Body of pancreas (tissue), 4 donors: ENCODE data around the gene STBD1. TPM values are rescaled to one million over a fixed set of nuclear protein-coding genes. Genes with fewer than 3 reads are reported as not detected.

Experiments used
- ATAC-seq: fragments of 150-250 bp; one replicate; pipeline ENCODE4 v1.9.1; 2016
- DNase-seq, 4 donors: peaks; one replicate each; pipeline ENCODE4 v3.0.0-alpha.2; 2019
- H3K27ac ChIP-seq, 4 donors: fragments of 200-600 bp; sonication (generic); 1 replicate in 3 of 4; 2 replicates in 1 of 4; pipeline versions ENCODE4 v1.5.1 to v1.6.1; 2016 to 2019; ENCODE audit warnings: mild to moderate bottlenecking in 1 of 4, mixed read lengths in 1 of 4, moderate library complexity in 1 of 4
- H3K27me3 ChIP-seq, 2 donors: fragments of 200-600 bp; sonication (generic); one replicate each; pipeline ENCODE4 v1.6.0; 2016; ENCODE audit warnings: mild to moderate bottlenecking in 1 of 2
- H3K36me3 ChIP-seq, 2 donors: fragments of 200-600 bp; sonication (generic); replicated peaks in 1 of 2; 2 replicates each; pipeline ENCODE4 v1.5.1; 2016; ENCODE audit warnings: low read depth in 2 of 2; ENCODE audit not compliant: insufficient read depth in 1 of 2
- H3K4me1 ChIP-seq: fragments of 200-600 bp; sonication (generic); one replicate; pipeline ENCODE4 v1.6.0; 2016
- H3K4me3 ChIP-seq, 2 donors: fragments of 200-600 bp; sonication (generic); 1 replicate in 1 of 2; 2 replicates in 1 of 2; pipeline ENCODE4 v1.5.1; 2016 to 2019
- H3K9me3 ChIP-seq, 3 donors: fragments of 200-600 bp; sonication (generic); 1 replicate in 2 of 3; 2 replicates in 1 of 3; pipeline ENCODE4 v1.5.1; 2016
- POLR2A ChIP-seq, 3 donors: fragments of 450-650 bp; IDR thresholded peaks; one replicate each; pipeline ENCODE4 v1.6.1; 2016; ENCODE audit warnings: antibody characterized with exemption in 3 of 3, mild to moderate bottlenecking in 2 of 3
- WGBS, 2 donors: methylation state at CpG; one replicate each; pipeline ENCODE4 v1.1.5; 2017; 5-methylcytosine and 5-hydroxymethylcytosine counted together
- intact Hi-C: fragments of 100-400 bp; cut with DNase I; formaldehyde crosslinking; loops from one replicate; pipeline ENCODE4 v1.15.1; 2023
- total RNA-seq, 2 donors: library from RNA; depleted of rRNA; stranded (reverse); fragments of >200 nt; gene quantifications; one replicate each; pipeline ENCODE4 v1.1.0, GENCODE V29; 2016
- TF ChIP-seq, protein P1 (sequence below), 7 experiments: fragments of 450-650 bp in 4 of 7; fragments of 200-600 bp in 3 of 7; sonication (generic) in 3 of 7; IDR thresholded peaks; one replicate each; pipeline ENCODE4 v1.5.1; 2016 to 2019; ENCODE audit warnings: antibody characterized with exemption in 7 of 7

STBD1 gene
- total RNA-seq, 2 donors from 2014 or later = 6.2 to 6.6 TPM

DNA sequence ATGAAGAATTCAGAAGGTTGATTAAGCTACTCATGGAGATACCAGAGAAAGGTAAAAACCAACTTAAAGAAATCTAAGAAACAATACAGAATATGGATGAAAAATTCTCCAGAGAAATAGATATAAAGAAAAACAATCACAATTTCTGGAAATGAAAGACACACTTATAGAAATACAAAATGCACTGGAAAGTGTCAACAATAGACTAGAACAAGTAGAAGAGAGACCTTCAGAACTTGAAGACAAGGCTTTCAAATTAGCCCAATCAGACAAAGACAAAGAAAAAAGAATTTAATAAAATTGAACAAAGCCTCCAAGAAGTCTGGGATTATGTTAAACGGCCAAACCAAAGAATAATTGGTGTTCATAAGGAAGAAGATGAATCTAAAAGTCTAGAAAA, 9.6 kb downstream of the STBD1 start:
- DNase-seq (no peak), ATAC-seq (no peak)
- H3K9me3 ChIP-seq = no peaks in the 10 kb centered on the region
- H3K36me3 ChIP-seq = no peaks in the 10 kb centered on the region
- H3K27me3 ChIP-seq = no peaks in the 10 kb centered on the region
- H3K4me1 ChIP-seq = no peaks in the 10 kb centered on the region
- intact Hi-C loops = no loop called here
- H3K4me3 ChIP-seq = no peak overlapping the region
- H3K27ac ChIP-seq = no peak overlapping the region
- no peak for TF ChIP-seq POLR2A (IDR thresholded peaks at IDR 0.05)
- TF ChIP-seq, protein P1, sequence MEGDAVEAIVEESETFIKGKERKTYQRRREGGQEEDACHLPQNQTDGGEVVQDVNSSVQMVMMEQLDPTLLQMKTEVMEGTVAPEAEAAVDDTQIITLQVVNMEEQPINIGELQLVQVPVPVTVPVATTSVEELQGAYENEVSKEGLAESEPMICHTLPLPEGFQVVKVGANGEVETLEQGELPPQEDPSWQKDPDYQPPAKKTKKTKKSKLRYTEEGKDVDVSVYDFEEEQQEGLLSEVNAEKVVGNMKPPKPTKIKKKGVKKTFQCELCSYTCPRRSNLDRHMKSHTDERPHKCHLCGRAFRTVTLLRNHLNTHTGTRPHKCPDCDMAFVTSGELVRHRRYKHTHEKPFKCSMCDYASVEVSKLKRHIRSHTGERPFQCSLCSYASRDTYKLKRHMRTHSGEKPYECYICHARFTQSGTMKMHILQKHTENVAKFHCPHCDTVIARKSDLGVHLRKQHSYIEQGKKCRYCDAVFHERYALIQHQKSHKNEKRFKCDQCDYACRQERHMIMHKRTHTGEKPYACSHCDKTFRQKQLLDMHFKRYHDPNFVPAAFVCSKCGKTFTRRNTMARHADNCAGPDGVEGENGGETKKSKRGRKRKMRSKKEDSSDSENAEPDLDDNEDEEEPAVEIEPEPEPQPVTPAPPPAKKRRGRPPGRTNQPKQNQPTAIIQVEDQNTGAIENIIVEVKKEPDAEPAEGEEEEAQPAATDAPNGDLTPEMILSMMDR (IDR thresholded peaks at IDR 0.05) = no peak
- whole genome bisulfite sequencing, 2 donors = 81 to 95% methylated on average over 1 of the region's 1 CpG

DNA sequence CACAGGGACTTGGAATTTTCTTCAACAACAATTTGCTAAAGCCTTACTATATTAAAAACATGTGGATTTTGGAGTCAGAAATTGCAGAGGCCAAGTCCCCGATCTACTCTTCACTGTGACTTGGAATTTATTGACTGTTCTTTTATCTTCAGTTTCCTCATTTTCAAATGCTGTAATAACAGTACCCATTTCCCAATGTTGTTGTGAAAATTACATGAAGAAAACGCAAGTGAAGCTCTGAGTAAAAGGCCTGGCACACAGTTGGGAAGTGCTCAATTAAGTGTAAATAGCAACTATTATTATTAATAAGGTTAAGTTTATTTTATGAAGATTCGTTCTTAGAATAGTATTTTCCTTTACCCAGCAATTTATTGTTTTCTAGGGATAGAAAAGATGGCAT, 15.7 kb downstream of the STBD1 start:
- 74 to 80% methylated on average over 3 of the region's 3 CpGs for WGBS, 2 donors
- Histone ChIP-seq H3K4me1 (no peaks in the 10 kb centered on the region), H3K27ac (no peak overlapping the region), H3K36me3 (no peaks in the 10 kb centered on the region), H3K4me3 (no peak overlapping the region), H3K9me3 (no peaks in the 10 kb centered on the region), H3K27me3 (no peaks in the 10 kb centered on the region)
- TF ChIP-seq, protein P1 (IDR thresholded peaks at IDR 0.05) = no peak
- DNase-seq (no peak), ATAC-seq (no peak)
- intact Hi-C loops = no loop called here

DNA sequence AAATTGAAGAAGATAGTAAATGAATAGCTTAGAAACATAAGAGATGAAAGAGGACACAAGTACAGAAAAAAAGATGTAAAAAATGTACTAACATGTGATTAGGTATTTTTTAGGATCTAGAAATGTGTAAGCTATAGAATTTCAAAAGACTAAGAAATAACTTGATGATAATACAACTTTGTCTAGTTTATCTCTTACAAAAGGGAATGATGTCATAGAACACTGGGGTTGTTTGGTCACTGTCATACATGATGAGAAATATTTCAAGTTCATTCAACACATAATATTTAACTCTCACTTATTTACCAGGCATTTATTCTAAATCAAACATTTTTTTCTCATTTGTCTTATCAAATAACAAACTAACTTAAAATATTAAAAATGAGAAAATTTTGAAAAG, 18.5 kb downstream of the STBD1 start:
- no peak for ATAC-seq

DNA sequence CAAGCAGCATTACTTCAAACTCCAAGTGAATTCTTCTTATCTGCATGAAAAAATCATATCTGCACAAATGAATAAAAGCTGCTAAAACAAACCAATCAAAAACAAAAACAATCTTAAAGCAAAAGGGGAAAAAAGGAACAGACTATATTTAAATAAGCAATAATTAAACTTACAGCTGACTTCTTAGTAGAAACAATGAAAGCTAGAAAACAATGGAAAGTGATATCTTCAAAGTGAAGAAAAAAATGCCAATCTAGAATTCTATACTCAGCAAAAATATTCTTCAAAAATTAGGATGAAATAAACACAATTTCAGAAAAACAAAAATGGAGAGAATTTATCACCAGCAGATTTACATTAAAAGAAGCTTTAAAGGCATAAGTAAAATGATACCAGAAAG, 20.0 kb downstream of the STBD1 start:
- ATAC-seq (no peak), DNase-seq (no peak)
- Histone ChIP-seq H3K4me1 (no peaks in the 10 kb centered on the region), H3K27ac (no peak overlapping the region), H3K36me3 (no peaks in the 10 kb centered on the region), H3K27me3 (no peaks in the 10 kb centered on the region), H3K4me3 (no peak overlapping the region), H3K9me3 (no peaks in the 10 kb centered on the region)
- no peak for TF ChIP-seq POLR2A (IDR thresholded peaks at IDR 0.05)
- TF ChIP-seq, protein P1 (IDR thresholded peaks at IDR 0.05) = no peak
- intact Hi-C loops = no loop called here

More for the DNA sequence above, 18.5 kb downstream of the STBD1 start:
- no peaks in the 10 kb centered on the region for H3K36me3 ChIP-seq
- H3K27ac ChIP-seq = no peak overlapping the region
- intact Hi-C loops = no loop called here
- no peak for DNase-seq
- H3K9me3 ChIP-seq = no peaks in the 10 kb centered on the region
- no peaks in the 10 kb centered on the region for H3K27me3 ChIP-seq
- TF ChIP-seq, protein P1 (IDR thresholded peaks at IDR 0.05) = no peak
- no peak overlapping the region for H3K4me3 ChIP-seq
- no peaks in the 10 kb centered on the region for H3K4me1 ChIP-seq

DNA sequence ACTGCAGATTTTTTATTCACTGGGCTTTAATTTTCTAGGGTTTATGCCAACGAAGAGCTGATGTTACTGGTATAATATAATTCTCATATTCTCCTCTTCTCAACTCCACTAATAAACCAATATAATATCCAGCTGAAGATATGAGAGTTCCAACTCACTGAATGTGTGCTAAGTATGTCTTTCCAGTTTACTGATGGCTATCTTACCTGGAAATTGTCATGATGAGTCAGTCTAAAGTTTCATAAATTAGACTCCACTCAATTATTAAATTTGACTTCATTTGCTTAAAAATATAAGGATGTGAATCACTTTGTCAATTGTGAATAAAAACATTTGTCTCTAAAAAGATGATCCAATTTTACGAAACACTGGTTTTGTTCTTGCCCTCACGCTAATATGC, 28.4 kb downstream of the STBD1 start:
- Histone ChIP-seq H3K27me3 (no peaks in the 10 kb centered on the region), H3K9me3 (no peaks in the 10 kb centered on the region), H3K27ac (no peak overlapping the region), H3K4me1 (no peaks in the 10 kb centered on the region), H3K36me3 (no peaks in the 10 kb centered on the region), H3K4me3 (no peak overlapping the region)
- intact Hi-C loops = no loop called here
- TF ChIP-seq POLR2A (IDR thresholded peaks at IDR 0.05) = no peak
- TF ChIP-seq, protein P1 (IDR thresholded peaks at IDR 0.05) = no peak
- DNase-seq = no peak
- 77 to 83% methylated on average over 3 of the region's 3 CpGs for WGBS, 2 donors
- no peak for ATAC-seq
